Esophagus (tissue), 2 donors: Measurements from ENCODE around the gene PDZD2. TPM values are rescaled to one million over a fixed set of nuclear protein-coding genes. Genes with fewer than 3 reads are reported as not detected.
"Not testable (repeated sequence)": the region's sequence is repeated elsewhere in the genome, so short reads cannot be mapped to it uniquely, and the experiment has no call there.

Experiments used
- H3K27ac ChIP-seq, 2 donors: one replicate each; pipeline ENCODE4 v1.5.1; 2013; ENCODE audit warnings: low read depth in 2 of 2, mild to moderate bottlenecking in 2 of 2, inconsistent platforms in 1 of 2, low read length in 1 of 2, moderate library complexity in 1 of 2
- H3K27me3 ChIP-seq, 2 donors: one replicate each; pipeline ENCODE4 v1.6.1; 2013; ENCODE audit warnings: low read length in 2 of 2, control low read depth in 1 of 2, mild to moderate bottlenecking in 1 of 2; ENCODE audit not compliant: insufficient read depth in 2 of 2, control insufficient read depth in 1 of 2
- H3K36me3 ChIP-seq, 2 donors: one replicate each; pipeline ENCODE4 v1.6.1; 2013; ENCODE audit warnings: low read length in 1 of 2; ENCODE audit not compliant: control insufficient read depth in 2 of 2, insufficient read depth in 2 of 2
- H3K4me1 ChIP-seq, 2 donors: one replicate each; pipeline ENCODE4 v1.6.1; 2013; ENCODE audit warnings: low read length in 1 of 2; ENCODE audit not compliant: control insufficient read depth in 2 of 2, insufficient read depth in 2 of 2
- H3K4me3 ChIP-seq, 2 donors: one replicate each; pipeline ENCODE4 v1.5.1; 2013; ENCODE audit warnings: low read length in 2 of 2, mild to moderate bottlenecking in 2 of 2, low read depth in 1 of 2, moderate library complexity in 1 of 2
- H3K9me3 ChIP-seq, 2 donors: one replicate each; pipeline ENCODE4 v1.6.1; 2013; ENCODE audit warnings: mild to moderate bottlenecking in 2 of 2, low read depth in 1 of 2, low read length in 1 of 2, moderate library complexity in 1 of 2; ENCODE audit not compliant: control insufficient read depth in 2 of 2, insufficient read depth in 1 of 2
- WGBS, 2 donors: extraction: QIAGEN DNeasy Blood & Tissue Kit; methylation state at CpG; one replicate each; pipeline ENCODE4 v1.1.7; 2013; 5-methylcytosine and 5-hydroxymethylcytosine counted together
- polyA plus RNA-seq, 2 donors: library from polyadenylated mRNA; stranded (reverse); fragments of 200-250 nt; gene quantifications; one replicate each; pipeline ENCODE4 v1.2.3, GENCODE V29; 2013
- donor health status: healthy with polysubstance abuse.
- donor health status: Bipolar disorder and iron deficiency.

PDZD2 gene
- polyA plus RNA-seq, 2 donors = 6.6 to 15.3 TPM

DNA sequence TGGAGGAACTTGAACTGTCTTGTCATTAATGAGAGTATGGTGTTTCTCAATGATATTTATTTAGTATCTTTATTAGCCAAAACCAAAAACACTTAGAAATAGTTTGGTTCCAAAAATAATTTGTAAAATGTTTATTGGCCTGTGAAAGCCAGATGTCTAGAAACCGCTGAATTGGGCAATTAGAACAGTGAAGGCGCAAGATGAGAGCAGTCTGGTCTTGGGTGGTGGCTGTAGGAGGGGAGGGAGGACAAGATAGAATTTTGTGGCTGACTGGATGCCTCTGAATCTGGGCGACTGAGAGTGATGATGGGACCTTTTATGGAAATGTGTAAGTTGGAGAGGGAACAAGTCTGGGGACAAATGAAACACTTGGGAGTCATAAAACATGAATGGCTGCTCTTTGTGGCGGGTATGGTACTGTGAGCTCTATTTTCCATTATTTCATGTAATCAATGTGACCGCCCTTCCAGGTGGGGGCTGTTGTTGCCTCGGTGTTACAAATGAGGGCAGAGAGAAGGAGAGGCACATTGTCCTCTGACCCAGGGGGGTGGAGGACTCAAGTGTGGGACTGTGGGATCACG lies 35.5 kb downstream of the PDZD2 start:
- Histone ChIP-seq H3K36me3 (no peaks in the 10 kb centered on the region), H3K27me3 (no peaks in the 10 kb centered on the region), H3K4me3 (no peak overlapping the region), H3K9me3 (no peaks in the 10 kb centered on the region), H3K27ac (no peak overlapping the region), H3K4me1 (no peaks in the 10 kb centered on the region)
- 82 to 87% methylated on average over 7 of the region's 7 CpGs for WGBS, 2 donors

DNA sequence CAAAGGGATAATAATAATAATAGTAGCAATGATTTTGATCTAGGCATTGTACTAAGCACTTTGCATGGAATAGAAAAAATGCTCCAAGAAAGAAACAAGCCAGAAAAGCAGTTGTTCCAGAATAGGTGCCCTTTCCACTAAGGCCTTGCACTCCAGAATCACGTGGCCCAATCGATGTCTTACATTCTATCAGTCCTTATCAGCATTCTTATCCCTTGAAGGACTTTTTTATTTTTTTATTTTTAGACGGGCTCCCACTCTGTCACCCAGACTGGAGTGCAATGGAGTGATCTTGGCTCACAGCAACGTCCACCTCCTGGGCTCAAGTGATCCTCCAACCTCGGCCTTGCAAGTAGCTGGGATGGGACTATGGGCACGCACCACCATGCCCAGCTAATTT lies 36.5 kb downstream of the PDZD2 start:
- H3K27me3 ChIP-seq = no peaks in the 10 kb centered on the region
- H3K4me3 ChIP-seq = no peak overlapping the region
- H3K36me3 ChIP-seq = no peaks in the 10 kb centered on the region
- H3K9me3 ChIP-seq = no peaks in the 10 kb centered on the region
- H3K4me1 ChIP-seq = no peaks in the 10 kb centered on the region
- WGBS, 2 donors = 77 to 92% methylated on average over 6 of the region's 6 CpGs
- no peak overlapping the region for H3K27ac ChIP-seq

- WGBS, 2 donors = 56 to 58% methylated on average over 6 of the region's 6 CpGs
Measured at GRCh38 chr5:31678180-31678579, 39.2 kb downstream of the PDZD2 start.

GRCh38 chr5:31680528-31680927 lies 41.6 kb downstream of the PDZD2 start:
- Histone ChIP-seq H3K4me1 (no peaks in the 10 kb centered on the region), H3K36me3 (no peaks in the 10 kb centered on the region), H3K27me3 (no peaks in the 10 kb centered on the region), H3K4me3 (no peak overlapping the region), H3K9me3 (no peaks in the 10 kb centered on the region), H3K27ac (no peak overlapping the region)
- 40 to 65% methylated on average over 12 of the region's 12 CpGs for WGBS, 2 donors

More at GRCh38 chr5:31678180-31678579, 39.2 kb downstream of the PDZD2 start:
- H3K4me3 ChIP-seq = no peak overlapping the region
- H3K27ac ChIP-seq = no peak overlapping the region
- no peaks in the 10 kb centered on the region for H3K9me3 ChIP-seq
- H3K27me3 ChIP-seq = no peaks in the 10 kb centered on the region
- no peaks in the 10 kb centered on the region for H3K4me1 ChIP-seq
- no peaks in the 10 kb centered on the region for H3K36me3 ChIP-seq

- Histone ChIP-seq H3K27ac (no peak overlapping the region), H3K4me3 (no peak overlapping the region), H3K36me3 (no peaks in the 10 kb centered on the region), H3K4me1 (no peaks in the 10 kb centered on the region), H3K27me3 (no peaks in the 10 kb centered on the region), H3K9me3 (no peaks in the 10 kb centered on the region)
- 60 to 72% methylated on average over 11 of the region's 11 CpGs for WGBS, 2 donors
Measured at GRCh38 chr5:31682025-31682424, 43.1 kb downstream of the PDZD2 start.

DNA sequence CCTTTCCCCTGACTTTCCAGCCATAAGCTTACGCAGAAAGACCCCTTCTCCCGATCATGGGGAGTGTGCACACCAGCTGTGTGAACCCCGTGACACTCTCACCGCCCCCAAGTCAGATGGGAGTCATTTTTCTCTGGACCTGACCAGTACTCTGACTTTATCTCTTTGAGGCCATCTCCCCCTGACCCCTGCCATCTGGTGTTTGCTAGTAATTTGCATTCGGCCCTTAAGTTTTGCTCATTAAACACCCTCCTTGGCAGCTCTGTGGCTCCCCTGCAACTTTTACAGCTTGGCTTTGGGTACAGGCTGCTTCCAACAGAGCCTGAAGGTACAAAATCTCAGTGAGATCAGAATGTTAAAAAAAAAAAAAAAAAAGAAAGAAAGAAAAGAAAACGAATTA lies 43.9 kb downstream of the PDZD2 start:
- Histone ChIP-seq H3K4me1 (no peaks in the 10 kb centered on the region), H3K36me3 (no peaks in the 10 kb centered on the region), H3K9me3 (no peaks in the 10 kb centered on the region), H3K4me3 (no peak overlapping the region), H3K27ac (no peak overlapping the region), H3K27me3 (no peaks in the 10 kb centered on the region)
- WGBS, 2 donors = 58 to 74% methylated on average over 6 of the region's 6 CpGs

GRCh38 chr5:31688515-31689092 lies 49.7 kb downstream of the PDZD2 start:
- 59 to 70% methylated on average over 6 of the region's 6 CpGs for WGBS, 2 donors
- Histone ChIP-seq H3K4me3 (no peak overlapping the region), H3K36me3 (no peaks in the 10 kb centered on the region), H3K27me3 (peaks cover 0 to 2% of the 10 kb centered on the region in 2 donors), H3K9me3 (no peaks in the 10 kb centered on the region), H3K4me1 (no peaks in the 10 kb centered on the region), H3K27ac (no peak overlapping the region)

DNA sequence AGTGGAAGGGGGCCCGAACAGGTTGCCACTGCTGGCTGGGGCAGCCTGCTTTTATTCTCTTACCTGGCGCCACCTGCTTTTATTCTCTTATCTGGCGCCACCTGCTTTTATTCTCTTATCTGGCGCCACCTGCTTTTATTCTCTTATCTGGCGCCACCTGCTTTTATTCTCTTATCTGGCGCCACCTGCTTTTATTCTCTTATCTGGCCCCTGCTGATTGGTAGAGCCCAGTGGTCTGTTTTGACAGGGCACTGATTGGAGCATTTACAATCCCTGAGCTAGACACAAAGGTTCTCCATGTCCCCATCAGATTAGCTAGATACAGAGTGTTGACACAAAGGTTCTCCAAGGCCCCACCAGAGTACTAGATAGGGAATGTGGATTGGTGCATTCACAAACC lies 52.5 kb downstream of the PDZD2 start:
- not testable (repeated sequence) for H3K9me3 ChIP-seq, H3K4me3 ChIP-seq, H3K36me3 ChIP-seq, H3K4me1 ChIP-seq, H3K27me3 ChIP-seq, H3K27ac ChIP-seq
- 80 to 96% methylated on average over 6 of the region's 6 CpGs for WGBS, 2 donors

- Histone ChIP-seq H3K9me3 (no peaks in the 10 kb centered on the region), H3K36me3 (no peaks in the 10 kb centered on the region), H3K27me3 (peaks cover 0 to 2% of the 10 kb centered on the region in 2 donors), H3K27ac (no peak overlapping the region), H3K4me3 (no peak overlapping the region), H3K4me1 (no peaks in the 10 kb centered on the region)
- 71 to 78% methylated on average over 17 of the region's 17 CpGs for WGBS, 2 donors
Measured at GRCh38 chr5:31692561-31693221, 53.8 kb downstream of the PDZD2 start.

DNA sequence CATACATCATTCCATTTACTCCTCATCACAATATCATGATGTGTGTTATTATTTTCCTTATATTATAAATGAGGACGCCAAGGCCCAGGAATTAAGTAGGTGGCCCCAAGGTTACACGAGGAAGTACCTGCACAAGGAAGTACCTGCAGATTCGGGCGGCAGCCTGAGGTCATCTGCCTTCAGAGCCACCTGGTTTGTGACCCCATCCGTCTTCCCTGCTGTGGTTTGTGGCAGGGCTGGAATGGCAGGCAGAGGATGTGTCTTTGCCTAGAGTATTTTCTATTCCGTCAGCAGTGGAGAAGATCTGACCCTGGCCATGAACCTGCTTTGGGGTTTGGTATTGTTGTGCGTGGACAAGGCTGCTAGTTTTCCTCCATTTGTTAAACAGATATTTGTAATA lies 59.7 kb downstream of the PDZD2 start:
- Histone ChIP-seq H3K27me3 (no peaks in the 10 kb centered on the region), H3K4me3 (no peak overlapping the region), H3K4me1 (no peaks in the 10 kb centered on the region), H3K9me3 (no peaks in the 10 kb centered on the region), H3K27ac (no peak overlapping the region), H3K36me3 (no peaks in the 10 kb centered on the region)
- WGBS, 2 donors = 72 to 73% methylated on average over 7 of the region's 7 CpGs
